Tibial nerve (tissue), 3 donors: ENCODE measurements around the gene SLC35F2.

Experiments
- CTCF ChIP-seq, 5 experiments: fragments of 200-600 bp in 3 of 5; fragments of 450-650 bp in 2 of 5; sonication (generic) in 3 of 5; IDR thresholded peaks; one replicate each; pipeline ENCODE4 v1.5.1; 2016 to 2019; ENCODE audit warnings: antibody characterized with exemption in 5 of 5, mild to moderate bottlenecking in 3 of 5, moderate library complexity in 2 of 5
- POLR2A ChIP-seq, 2 donors: fragments of 450-650 bp; IDR thresholded peaks; one replicate each; pipeline ENCODE4 v1.6.1; 2017; ENCODE audit warnings: antibody characterized with exemption in 2 of 2, mild to moderate bottlenecking in 2 of 2, moderate library complexity in 2 of 2

GRCh38 chr11:107780136-107780535 lies 78.5 kb downstream of the SLC35F2 start:
- no peak for TF ChIP-seq CTCF (IDR thresholded peaks at IDR 0.05)
- TF ChIP-seq POLR2A (IDR thresholded peaks at IDR 0.05): no peak
